Measurements from ENCODE around the gene LY6G6C. TPM values are rescaled to one million over a fixed set of nuclear protein-coding genes. Genes with fewer than 3 reads are reported as not detected.

LY6G6C gene
- total RNA-seq, 1 experiment from 2014 or later: not detected

DNA sequence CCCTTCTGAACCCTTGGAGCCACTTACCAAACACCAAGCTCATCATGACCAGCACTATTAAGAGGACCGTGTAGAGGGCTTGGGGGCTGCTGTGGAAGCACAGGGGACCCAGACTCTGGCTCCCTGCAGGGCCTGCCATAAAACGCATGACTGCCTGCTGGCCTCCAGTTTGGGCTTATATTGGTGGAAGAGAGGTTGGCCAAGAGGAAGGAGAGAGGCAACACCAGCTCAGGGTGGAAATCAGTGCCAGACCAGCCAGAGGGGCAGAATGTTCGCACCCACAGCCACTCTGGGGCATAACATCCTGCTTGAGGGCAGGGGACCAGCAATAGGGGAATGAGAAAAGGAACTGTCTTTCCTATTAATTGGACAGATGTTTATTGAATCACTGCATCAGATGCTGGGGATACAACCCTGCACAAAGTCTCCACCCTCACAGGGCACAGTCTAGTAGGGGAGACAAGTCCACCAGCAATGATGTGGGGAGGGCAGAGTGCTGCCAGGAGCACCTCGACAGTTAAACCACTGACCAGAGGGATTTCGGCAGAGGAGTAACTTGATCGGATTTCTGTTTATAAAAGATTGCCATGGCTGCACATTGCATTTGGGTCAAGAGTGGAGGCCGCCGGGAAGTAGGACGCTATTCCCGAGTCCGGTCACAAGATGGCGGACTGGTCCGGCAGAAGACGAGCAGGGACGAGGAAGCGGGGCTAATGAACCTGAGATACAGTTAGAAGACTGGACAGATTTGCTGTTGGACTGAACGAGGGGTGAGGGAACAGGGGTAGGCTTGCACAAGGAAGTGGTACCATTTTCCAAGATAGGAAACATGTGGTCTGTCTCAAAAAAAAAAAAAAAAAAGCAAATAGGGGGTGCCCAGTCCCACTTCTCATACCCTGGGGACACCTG, 41.1 kb downstream of the LY6G6C start, which contains the start of gene LY6G5C:
LY6G5C (minus strand) TSS at position 842 of the 909 bp plus-strand sequence; CDS start at position 148, 694 bp downstream.
- peak; percentile 90 for DNase-seq (ENCODE audit: low spot score)

GRCh38 chr6:31677955-31678354, 43.6 kb downstream of the LY6G6C start:
- DNase-seq (ENCODE audit: low spot score): no peak

DNA sequence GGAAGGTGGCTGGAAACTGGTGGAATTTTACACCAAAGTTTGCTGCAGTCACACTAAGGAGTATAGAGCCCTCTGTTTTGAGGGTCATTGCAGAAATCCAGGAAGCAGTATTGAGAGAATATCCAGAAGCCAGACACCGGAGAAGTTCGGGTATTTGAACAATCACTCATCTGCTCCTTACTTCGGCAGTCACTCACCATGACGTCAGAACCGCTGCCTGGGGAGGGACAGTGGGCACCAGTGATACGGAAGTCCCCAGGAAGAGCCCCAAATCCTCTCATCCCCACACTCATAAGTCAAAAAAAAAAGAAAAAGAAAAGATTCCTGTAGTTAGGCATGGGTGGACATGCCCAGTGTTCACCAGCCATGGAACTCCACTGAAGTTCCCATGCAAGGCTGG, 44.6 kb downstream of the LY6G6C start:
- DNase-seq (ENCODE audit: low spot score): no peak

GRCh38 chr6:31676322-31676903, 45.1 kb downstream of the LY6G6C start:
- DNase-seq (ENCODE audit: low spot score): no peak

- DNase-seq (ENCODE audit: low spot score): no peak
Observed at GRCh38 chr6:31669676-31670075, 51.9 kb downstream of the LY6G6C start, which contains the start of gene LY6G5B. Gene LY6G5B (plus strand): TSS chr6:31669976. CDS start chr6:31670951, 975 bp downstream.

Small RNA genes within 50 kb of the gene (small RNA-seq; reads per million reads assigned to genes)
- gene LY6G6D (not detected), gene MIR4646 (not detected), gene MSH5-SAPCD1 (not detected), gene RNU6-850P (not detected), gene SAPCD1 (not detected)

Other genes starting within 250 kb of the LY6G6C start
- 0.66 and 0.89 TPM in 2 replicates for gene MICB, start 223.6 kb downstream of the LY6G6C start, total RNA-seq (2014; rRNA removed; shearing (Covaris generic))
- not detected in 2 replicates for gene MCCD1, start 192.8 kb downstream of the LY6G6C start, total RNA-seq (2014; rRNA removed; shearing (Covaris generic))
- 685 and 711 TPM in 2 replicates for gene DDX39B, start 179.7 kb downstream of the LY6G6C start, total RNA-seq (2014; rRNA removed; shearing (Covaris generic))
- gene ATP6V1G2, start 175.1 kb downstream of the LY6G6C start, total RNA-seq (2014; rRNA removed; shearing (Covaris generic)): not detected in 2 replicates
- gene NFKBIL1, start 174.1 kb downstream of the LY6G6C start, total RNA-seq (2014; rRNA removed; shearing (Covaris generic)): 26.4 and 29.2 TPM in 2 replicates
- gene LTA, start 149.5 kb downstream of the LY6G6C start, total RNA-seq (2014; rRNA removed; shearing (Covaris generic)): not detected in 2 replicates
- 0.08 TPM in 1 of 2 replicates, not detected in the other for gene TNF, start 146.2 kb downstream of the LY6G6C start, total RNA-seq (2014; rRNA removed; shearing (Covaris generic))
- gene LTB, start 139.3 kb downstream of the LY6G6C start, total RNA-seq (2014; rRNA removed; shearing (Covaris generic)): 0.13 TPM in 1 of 2 replicates, not detected in the other
- not detected in 2 replicates for gene LST1, start 135.5 kb downstream of the LY6G6C start, total RNA-seq (2014; rRNA removed; shearing (Covaris generic))
- not detected in 2 replicates for gene NCR3, start 128.7 kb downstream of the LY6G6C start, total RNA-seq (2014; rRNA removed; shearing (Covaris generic))
- gene AIF1, start 106.5 kb downstream of the LY6G6C start, total RNA-seq (2014; rRNA removed; shearing (Covaris generic)): not detected in 2 replicates
- gene PRRC2A, start 101.0 kb downstream of the LY6G6C start, total RNA-seq (2014; rRNA removed; shearing (Covaris generic)): 128 and 172 TPM in 2 replicates
- gene BAG6, start 69.1 kb downstream of the LY6G6C start, total RNA-seq (2014; rRNA removed; shearing (Covaris generic)): 307 and 336 TPM in 2 replicates
- gene APOM, start 65.9 kb downstream of the LY6G6C start, total RNA-seq (2014; rRNA removed; shearing (Covaris generic)): 1.8 and 4.2 TPM in 2 replicates
- gene C6orf47, start 61.0 kb downstream of the LY6G6C start, total RNA-seq (2014; rRNA removed; shearing (Covaris generic)): 24.7 and 29.1 TPM in 2 replicates
- 11.7 and 17.2 TPM in 2 replicates for gene GPANK1, start 56.7 kb downstream of the LY6G6C start, total RNA-seq (2014; rRNA removed; shearing (Covaris generic))
- gene CSNK2B, start 55.7 kb downstream of the LY6G6C start, total RNA-seq (2014; rRNA removed; shearing (Covaris generic)): 219 and 225 TPM in 2 replicates
- 3.5 and 3.6 TPM in 2 replicates for gene LY6G5B, start 51.8 kb downstream of the LY6G6C start, total RNA-seq (2014; rRNA removed; shearing (Covaris generic))
- 0.76 and 2.1 TPM in 2 replicates for gene LY6G5C, start 40.7 kb downstream of the LY6G6C start, total RNA-seq (2014; rRNA removed; shearing (Covaris generic))
- gene ABHD16A, start 18.4 kb downstream of the LY6G6C start, total RNA-seq (2014; rRNA removed; shearing (Covaris generic)): 32.5 and 37.9 TPM in 2 replicates
- gene LY6G6F, start 14.9 kb downstream of the LY6G6C start, total RNA-seq (2014; rRNA removed; shearing (Covaris generic)): not detected in 2 replicates
- not detected in 2 replicates for gene LY6G6D, start 6.4 kb downstream of the LY6G6C start, total RNA-seq (2014; rRNA removed; shearing (Covaris generic))
- gene MPIG6B, start 1.6 kb upstream of the LY6G6C start, total RNA-seq (2014; rRNA removed; shearing (Covaris generic)): 0.18 TPM in 1 of 2 replicates, not detected in the other
- gene DDAH2, start 7.6 kb upstream of the LY6G6C start, total RNA-seq (2014; rRNA removed; shearing (Covaris generic)): 107 and 116 TPM in 2 replicates
- 914 and 960 TPM in 2 replicates for gene CLIC1, start 14.8 kb upstream of the LY6G6C start, total RNA-seq (2014; rRNA removed; shearing (Covaris generic))
- gene MSH5, start 18.3 kb upstream of the LY6G6C start, total RNA-seq (2014; rRNA removed; shearing (Covaris generic)): 19.6 and 20.9 TPM in 2 replicates
- gene SAPCD1, start 40.9 kb upstream of the LY6G6C start, total RNA-seq (2014; rRNA removed; shearing (Covaris generic)): 6.3 and 11.6 TPM in 2 replicates
- gene VWA7, start 55.6 kb upstream of the LY6G6C start, total RNA-seq (2014; rRNA removed; shearing (Covaris generic)): 5.6 and 11.2 TPM in 2 replicates
- gene VARS1, start 74.0 kb upstream of the LY6G6C start, total RNA-seq (2014; rRNA removed; shearing (Covaris generic)): 128 and 138 TPM in 2 replicates
- gene LSM2, start 85.2 kb upstream of the LY6G6C start, total RNA-seq (2014; rRNA removed; shearing (Covaris generic)): 77.4 and 93.6 TPM in 2 replicates
- gene HSPA1L, start 93.5 kb upstream of the LY6G6C start, total RNA-seq (2014; rRNA removed; shearing (Covaris generic)): 0.64 and 1.3 TPM in 2 replicates
- 379 and 403 TPM in 2 replicates for gene HSPA1A, start 93.8 kb upstream of the LY6G6C start, total RNA-seq (2014; rRNA removed; shearing (Covaris generic))
- gene HSPA1B, start 106.0 kb upstream of the LY6G6C start, total RNA-seq (2014; rRNA removed; shearing (Covaris generic)): 655 TPM in 2 replicates
- gene NEU1, start 141.1 kb upstream of the LY6G6C start, total RNA-seq (2014; rRNA removed; shearing (Covaris generic)): 82.3 and 87.1 TPM in 2 replicates
- gene SLC44A4, start 157.3 kb upstream of the LY6G6C start, total RNA-seq (2014; rRNA removed; shearing (Covaris generic)): 101 and 124 TPM in 2 replicates
- gene EHMT2, start 176.0 kb upstream of the LY6G6C start, total RNA-seq (2014; rRNA removed; shearing (Covaris generic)): 85.9 and 98.5 TPM in 2 replicates
- gene ZBTB12, start 180.3 kb upstream of the LY6G6C start, total RNA-seq (2014; rRNA removed; shearing (Covaris generic)): 12.6 and 13.6 TPM in 2 replicates
- 0.28 and 0.91 TPM in 2 replicates for gene C2, start 206.0 kb upstream of the LY6G6C start, total RNA-seq (2014; rRNA removed; shearing (Covaris generic))
- gene CFB, start 224.3 kb upstream of the LY6G6C start, total RNA-seq (2014; rRNA removed; shearing (Covaris generic)): 2.0 and 2.6 TPM in 2 replicates
- gene NELFE, start 237.2 kb upstream of the LY6G6C start, total RNA-seq (2014; rRNA removed; shearing (Covaris generic)): 85.4 and 103 TPM in 2 replicates
- gene SKIC2, start 237.4 kb upstream of the LY6G6C start, total RNA-seq (2014; rRNA removed; shearing (Covaris generic)): 62.5 and 66.2 TPM in 2 replicates